B cell (primary cell): Measurements from ENCODE around the gene IL34.

ENCODE experiments used
- EZH2 ChIP-seq: IDR thresholded peaks from 2 replicates; pipeline ENCODE4 v1.6.1; 2012; ENCODE audit warnings: borderline replicate concordance, low read depth, mild to moderate bottlenecking, moderate library complexity, low read length; ENCODE audit not compliant: insufficient read depth, poor library complexity, severe bottlenecking
- TF ChIP-seq, protein P1 (sequence below): fragments of 200-600 bp; IDR thresholded peaks from one replicate; pipeline ENCODE4 v1.8.0; 2022; ENCODE audit warnings: antibody characterized with exemption, mild to moderate bottlenecking

GRCh38 chr16:70699696-70700095 lies 53.3 kb downstream of the IL34 start:
- TF ChIP-seq, protein P1, sequence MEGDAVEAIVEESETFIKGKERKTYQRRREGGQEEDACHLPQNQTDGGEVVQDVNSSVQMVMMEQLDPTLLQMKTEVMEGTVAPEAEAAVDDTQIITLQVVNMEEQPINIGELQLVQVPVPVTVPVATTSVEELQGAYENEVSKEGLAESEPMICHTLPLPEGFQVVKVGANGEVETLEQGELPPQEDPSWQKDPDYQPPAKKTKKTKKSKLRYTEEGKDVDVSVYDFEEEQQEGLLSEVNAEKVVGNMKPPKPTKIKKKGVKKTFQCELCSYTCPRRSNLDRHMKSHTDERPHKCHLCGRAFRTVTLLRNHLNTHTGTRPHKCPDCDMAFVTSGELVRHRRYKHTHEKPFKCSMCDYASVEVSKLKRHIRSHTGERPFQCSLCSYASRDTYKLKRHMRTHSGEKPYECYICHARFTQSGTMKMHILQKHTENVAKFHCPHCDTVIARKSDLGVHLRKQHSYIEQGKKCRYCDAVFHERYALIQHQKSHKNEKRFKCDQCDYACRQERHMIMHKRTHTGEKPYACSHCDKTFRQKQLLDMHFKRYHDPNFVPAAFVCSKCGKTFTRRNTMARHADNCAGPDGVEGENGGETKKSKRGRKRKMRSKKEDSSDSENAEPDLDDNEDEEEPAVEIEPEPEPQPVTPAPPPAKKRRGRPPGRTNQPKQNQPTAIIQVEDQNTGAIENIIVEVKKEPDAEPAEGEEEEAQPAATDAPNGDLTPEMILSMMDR: no peak
- no peak for TF ChIP-seq EZH2
